ENCODE measurements around the gene ITSN1. TPM values are rescaled to one million over a fixed set of nuclear protein-coding genes. Genes with fewer than 3 reads are reported as not detected.

The ITSN1 gene
- polyA plus RNA-seq, 1 donor from 2014 or later = 35.1 TPM

DNA sequence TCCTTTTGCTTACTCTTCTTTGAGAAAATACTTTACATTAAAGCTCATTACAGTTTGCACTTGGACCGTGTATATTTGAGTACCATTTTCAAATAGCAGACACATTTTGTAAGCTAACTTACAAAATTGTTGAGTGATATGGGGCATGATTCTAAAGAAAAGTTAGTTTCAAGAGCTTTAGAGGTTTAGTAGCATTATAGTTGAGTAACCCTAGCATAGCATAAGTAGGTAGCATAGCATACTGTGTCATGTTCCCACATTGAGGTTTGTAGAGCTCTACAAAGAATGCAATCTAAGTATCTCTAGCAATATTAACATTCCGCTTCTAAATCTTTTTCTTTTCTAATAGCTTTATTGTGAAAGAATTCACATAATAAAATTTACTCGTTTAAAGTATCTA is 92.0 kb downstream of the ITSN1 start:
- TF ChIP-seq EZH2 (IDR thresholded peaks at IDR 0.05; ENCODE audit: borderline replicate concordance, insufficient read depth, low read length, poor library complexity, severe bottlenecking) = no peak
- TF ChIP-seq POLR2AphosphoS5 (IDR thresholded peaks at IDR 0.05) = no peak
- H3F3A ChIP-seq (ENCODE audit: insufficient read depth, low read length, poor library complexity, severe bottlenecking) = no peaks in the 10 kb centered on the region
- no peak overlapping the region for H3K4me3 ChIP-seq (ENCODE audit: low read length)
- H3K36me3 ChIP-seq (ENCODE audit: insufficient read depth, low read length) = peaks cover 5% of the 10 kb centered on the region
- no peaks in the 10 kb centered on the region for H4K20me1 ChIP-seq (ENCODE audit: insufficient read depth)
- no peaks in the 10 kb centered on the region for H3K27me3 ChIP-seq (ENCODE audit: insufficient read depth, low read depth, low read length)
- no peak overlapping the region for H3K9ac ChIP-seq (ENCODE audit: low read length)
- no peak overlapping the region for H3K4me2 ChIP-seq (ENCODE audit: low read length)
- no peaks in the 10 kb centered on the region for H3K79me2 ChIP-seq (replicated peaks; ENCODE audit: insufficient read depth, low read length)
- H2AFZ ChIP-seq (ENCODE audit: low read depth, low read length) = no peak overlapping the region
- H3K9me3 ChIP-seq (ENCODE audit: low read length) = no peaks in the 10 kb centered on the region
- no peaks in the 10 kb centered on the region for H3K9me2 ChIP-seq (ENCODE audit: insufficient read depth, low read length)
- no peak overlapping the region for H3K27ac ChIP-seq (ENCODE audit: low read length)

DNA sequence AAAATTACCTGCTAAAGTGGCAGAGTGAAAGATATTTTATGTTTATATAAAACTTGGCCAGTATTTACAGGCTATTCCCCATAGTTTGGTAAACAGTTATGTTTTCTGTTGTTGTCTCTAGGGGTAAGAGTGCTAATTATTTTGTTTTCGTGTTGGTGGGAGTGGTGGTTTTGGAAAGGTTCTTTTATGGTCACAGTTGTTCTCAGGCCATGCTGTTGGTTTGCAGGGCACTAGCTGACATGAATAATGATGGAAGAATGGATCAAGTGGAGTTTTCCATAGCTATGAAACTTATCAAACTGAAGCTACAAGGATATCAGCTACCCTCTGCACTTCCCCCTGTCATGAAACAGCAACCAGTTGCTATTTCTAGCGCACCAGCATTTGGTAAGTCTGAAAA is 92.5 kb downstream of the ITSN1 start:
- peaks cover 5% of the 10 kb centered on the region for H3K36me3 ChIP-seq (ENCODE audit: insufficient read depth, low read length)
- H3K9me2 ChIP-seq (ENCODE audit: insufficient read depth, low read length) = no peaks in the 10 kb centered on the region
- no peaks in the 10 kb centered on the region for H3K27me3 ChIP-seq (ENCODE audit: insufficient read depth, low read depth, low read length)
- TF ChIP-seq EZH2 (IDR thresholded peaks at IDR 0.05; ENCODE audit: borderline replicate concordance, insufficient read depth, low read length, poor library complexity, severe bottlenecking) = no peak
- H3F3A ChIP-seq (ENCODE audit: insufficient read depth, low read length, poor library complexity, severe bottlenecking) = no peaks in the 10 kb centered on the region
- H3K4me2 ChIP-seq (ENCODE audit: low read length) = no peak overlapping the region
- no peak overlapping the region for H3K4me3 ChIP-seq (ENCODE audit: low read length)
- H4K20me1 ChIP-seq (ENCODE audit: insufficient read depth) = no peaks in the 10 kb centered on the region
- no peaks in the 10 kb centered on the region for H3K9me3 ChIP-seq (ENCODE audit: low read length)
- H3K79me2 ChIP-seq (replicated peaks; ENCODE audit: insufficient read depth, low read length) = no peaks in the 10 kb centered on the region
- no peak overlapping the region for H2AFZ ChIP-seq (ENCODE audit: low read depth, low read length)
- no peak overlapping the region for H3K9ac ChIP-seq (ENCODE audit: low read length)
- no peak overlapping the region for H3K27ac ChIP-seq (ENCODE audit: low read length)

GRCh38 chr21:33736569-33736968 is 94.3 kb downstream of the ITSN1 start:
- Histone ChIP-seq H3K9me2 (ENCODE audit: insufficient read depth, low read length) (no peaks in the 10 kb centered on the region), H3F3A (ENCODE audit: insufficient read depth, low read length, poor library complexity, severe bottlenecking) (no peaks in the 10 kb centered on the region), H3K79me2 (replicated peaks; ENCODE audit: insufficient read depth, low read length) (no peaks in the 10 kb centered on the region), H3K9ac (ENCODE audit: low read length) (no peak overlapping the region), H3K4me2 (ENCODE audit: low read length) (no peak overlapping the region), H3K4me3 (ENCODE audit: low read length) (no peak overlapping the region), H3K36me3 (ENCODE audit: insufficient read depth, low read length) (peaks cover 5% of the 10 kb centered on the region), H3K9me3 (ENCODE audit: low read length) (no peaks in the 10 kb centered on the region), H2AFZ (ENCODE audit: low read depth, low read length) (no peak overlapping the region), H3K27me3 (ENCODE audit: insufficient read depth, low read depth, low read length) (no peaks in the 10 kb centered on the region), H4K20me1 (ENCODE audit: insufficient read depth) (no peaks in the 10 kb centered on the region), H3K27ac (ENCODE audit: low read length) (no peak overlapping the region)
- TF ChIP-seq RAD21 (conservative IDR thresholded peaks at IDR 0.05) (no peak), EZH2 (IDR thresholded peaks at IDR 0.05; ENCODE audit: borderline replicate concordance, insufficient read depth, low read length, poor library complexity, severe bottlenecking) (no peak), CTCF (IDR thresholded peaks at IDR 0.05; ENCODE audit: poor library complexity, severe bottlenecking) (no peak), EP300 (conservative IDR thresholded peaks at IDR 0.05; ENCODE audit: poor library complexity, severe bottlenecking) (no peak), MXI1 (conservative IDR thresholded peaks at IDR 0.05; ENCODE audit: poor library complexity, severe bottlenecking) (no peak), SMC3 (conservative IDR thresholded peaks at IDR 0.05; ENCODE audit: poor library complexity) (no peak), POLR2AphosphoS5 (IDR thresholded peaks at IDR 0.05) (no peak), REST (IDR thresholded peaks at IDR 0.05; ENCODE audit: borderline replicate concordance) (no peak), TAF1 (IDR thresholded peaks at IDR 0.05; ENCODE audit: low read depth) (no peak)
